HG03575 (cell line): ENCODE results near the gene PTDSS2.
"Not testable (repeated sequence)": the region's sequence is repeated elsewhere in the genome, so short reads cannot be mapped to it uniquely, and the experiment has no call there.

Experiments used
- ATAC-seq: cut with Tn5 transposase; IDR thresholded peaks from one replicate; pipeline ENCODE4 v1.9.1; 2021; ENCODE audit not compliant: unreplicated experiment, insufficient number of reproducible peaks, low FRiP score; ENCODE audit errors: extremely low read depth

Gene PTDSS2

GRCh38 chr11:515131-515530 lies 65.1 kb downstream of the PTDSS2 start:
- no peak for ATAC-seq

DNA sequence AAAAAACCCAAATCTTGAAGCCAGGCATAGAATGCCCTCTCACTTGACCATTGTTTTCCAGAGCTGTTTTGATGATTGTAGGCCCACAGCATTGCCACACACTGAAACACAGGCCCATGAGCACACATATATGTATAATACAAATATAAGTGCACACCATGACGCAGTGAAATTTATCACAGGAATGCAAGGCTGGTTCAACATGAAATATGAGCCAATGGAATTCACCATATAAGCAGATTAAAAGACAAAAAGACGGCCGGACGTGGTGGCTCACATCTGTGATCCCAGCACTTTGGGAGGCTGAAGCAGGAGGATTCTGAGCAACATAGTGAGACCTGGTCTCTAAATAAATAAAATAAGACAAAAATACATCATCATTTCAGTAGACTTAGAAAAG lies 66.3 kb downstream of the PTDSS2 start:
- ATAC-seq, result no peak

DNA sequence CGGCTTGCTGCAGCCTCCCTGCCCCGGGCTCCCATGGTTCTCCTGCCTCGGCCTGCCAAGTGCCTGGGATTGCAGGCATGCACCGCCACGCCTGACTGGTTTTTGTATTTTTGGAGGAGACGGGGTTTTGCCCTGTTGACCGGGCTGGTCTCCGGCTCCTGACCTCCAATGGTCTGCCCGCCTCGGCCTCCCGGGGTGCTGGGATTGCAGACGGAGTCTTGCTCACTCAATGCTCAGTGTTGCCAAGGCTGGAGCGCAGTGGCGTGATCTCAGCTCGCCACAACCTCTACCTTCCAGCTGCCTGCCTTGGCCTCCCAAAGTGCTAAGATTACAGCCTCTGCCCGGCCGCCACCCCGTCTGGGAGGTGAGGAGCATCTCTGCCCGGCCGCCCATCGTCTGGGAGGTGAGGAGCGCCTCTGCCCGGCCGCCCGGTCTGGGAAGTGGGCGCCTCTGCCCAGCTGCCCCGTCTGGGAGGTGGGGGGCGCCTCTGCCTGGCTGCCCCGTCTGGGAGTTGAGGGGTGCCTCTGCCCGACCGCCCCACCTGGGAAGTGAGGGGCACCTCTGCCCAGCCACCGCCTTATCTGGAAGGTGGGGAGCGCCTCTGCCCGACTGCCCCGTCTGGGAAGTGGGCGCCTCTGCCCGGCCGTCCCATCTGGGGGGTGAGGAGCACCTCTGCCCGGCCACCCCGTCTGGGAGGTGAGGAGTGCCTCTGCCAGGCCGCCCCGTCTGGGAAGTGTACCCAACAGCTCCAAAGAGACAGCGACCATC lies 67.0 kb downstream of the PTDSS2 start:
- not testable (repeated sequence) for ATAC-seq

- no peak for ATAC-seq
Observed at GRCh38 chr11:518463-519202, 68.6 kb downstream of the PTDSS2 start.

DNA sequence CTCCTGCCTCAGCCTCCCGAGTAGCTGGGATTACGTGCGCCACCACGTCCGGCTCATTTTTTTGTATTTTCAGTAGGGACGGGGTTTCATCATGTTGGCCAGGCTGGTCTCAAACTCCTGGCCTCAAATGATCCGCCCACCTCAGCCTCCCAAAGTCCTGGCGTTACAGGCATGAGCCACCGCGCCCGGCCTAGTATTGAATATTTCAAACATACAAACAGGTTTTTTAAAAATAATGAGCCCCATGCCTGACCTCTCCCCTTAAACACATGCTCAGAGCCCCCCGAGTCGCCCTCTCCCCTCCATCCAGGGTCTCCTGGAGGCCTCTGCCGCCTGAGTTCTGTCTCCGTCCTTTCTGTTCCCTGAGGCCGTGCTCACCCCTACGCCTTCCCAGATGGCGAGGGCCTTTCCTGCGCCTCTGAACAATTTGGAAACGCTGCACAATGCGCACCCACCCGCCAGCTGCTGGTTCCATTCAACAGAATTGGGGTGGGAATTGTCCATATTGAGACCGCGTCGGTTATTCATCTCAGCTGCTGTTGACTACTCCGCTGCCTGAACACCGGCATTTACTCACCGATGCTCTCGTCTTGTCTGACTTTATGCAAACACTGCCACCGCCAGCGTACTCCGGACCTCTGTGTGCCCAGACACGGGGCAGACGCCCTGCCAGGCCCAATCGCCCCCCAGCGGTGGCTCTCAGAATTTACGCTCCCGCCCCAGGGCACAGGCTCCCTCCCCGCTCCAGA lies 70.5 kb downstream of the PTDSS2 start:
- no peak for ATAC-seq

DNA sequence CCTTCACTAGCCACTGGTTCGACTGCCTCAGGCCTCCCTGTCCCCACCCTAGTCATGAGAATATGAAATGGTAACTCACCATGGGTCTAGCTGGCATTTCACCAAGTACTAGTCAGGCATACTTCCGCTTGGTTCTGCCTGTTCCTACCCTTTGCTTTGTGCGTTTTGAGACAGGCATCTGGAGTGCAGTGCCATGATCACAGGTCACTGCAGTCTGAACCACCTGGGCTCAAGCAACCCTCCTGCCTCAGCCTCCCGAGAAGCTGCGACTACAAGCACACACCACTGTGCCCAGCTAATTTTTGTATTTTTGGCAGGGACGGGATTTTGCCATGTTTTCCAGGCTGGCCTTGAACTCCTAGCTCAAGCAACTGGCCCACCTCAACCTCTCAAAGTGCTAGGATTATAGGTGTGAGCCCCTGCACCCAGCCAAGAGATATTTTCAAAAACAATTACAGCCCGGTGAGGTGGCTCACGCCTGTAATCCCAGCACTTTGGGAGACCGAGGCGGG lies 71.2 kb downstream of the PTDSS2 start:
- no peak for ATAC-seq

GRCh38 chr11:526192-526591 lies 76.1 kb downstream of the PTDSS2 start:
- no peak for ATAC-seq

DNA sequence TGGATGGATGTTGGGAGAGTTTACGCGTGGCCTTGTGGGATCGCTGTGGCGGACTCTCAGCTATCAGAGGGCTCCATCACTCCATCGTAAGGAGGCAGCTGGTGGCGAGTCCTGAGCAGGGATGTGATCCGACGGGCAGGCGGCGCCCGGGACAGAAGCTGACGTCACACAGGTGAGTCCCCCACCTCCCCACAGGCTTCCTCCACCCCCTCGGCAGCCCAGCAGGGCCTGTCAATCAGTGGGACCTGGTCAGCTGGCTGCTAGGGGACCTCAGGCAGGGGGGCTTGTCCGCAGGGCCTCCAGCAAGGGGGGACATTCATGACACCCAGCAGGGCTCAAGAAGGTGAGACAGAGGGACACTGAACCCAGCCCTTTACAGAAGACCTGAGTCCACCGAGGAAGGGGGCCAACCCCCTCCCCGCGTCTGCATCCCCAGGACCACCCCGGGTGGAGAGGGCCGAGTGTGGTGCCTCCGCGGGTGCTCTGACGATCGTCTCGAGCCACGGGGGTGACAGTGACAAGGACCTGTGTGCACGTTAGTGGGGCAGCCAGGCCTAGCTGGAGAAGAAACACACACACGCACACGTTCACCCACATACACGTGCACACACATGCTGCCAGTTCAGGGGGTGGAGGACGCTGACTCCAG lies 78.2 kb downstream of the PTDSS2 start:
- ATAC-seq, result no peak

- no peak for ATAC-seq
Observed at GRCh38 chr11:528815-529727, 79.0 kb downstream of the PTDSS2 start.

DNA sequence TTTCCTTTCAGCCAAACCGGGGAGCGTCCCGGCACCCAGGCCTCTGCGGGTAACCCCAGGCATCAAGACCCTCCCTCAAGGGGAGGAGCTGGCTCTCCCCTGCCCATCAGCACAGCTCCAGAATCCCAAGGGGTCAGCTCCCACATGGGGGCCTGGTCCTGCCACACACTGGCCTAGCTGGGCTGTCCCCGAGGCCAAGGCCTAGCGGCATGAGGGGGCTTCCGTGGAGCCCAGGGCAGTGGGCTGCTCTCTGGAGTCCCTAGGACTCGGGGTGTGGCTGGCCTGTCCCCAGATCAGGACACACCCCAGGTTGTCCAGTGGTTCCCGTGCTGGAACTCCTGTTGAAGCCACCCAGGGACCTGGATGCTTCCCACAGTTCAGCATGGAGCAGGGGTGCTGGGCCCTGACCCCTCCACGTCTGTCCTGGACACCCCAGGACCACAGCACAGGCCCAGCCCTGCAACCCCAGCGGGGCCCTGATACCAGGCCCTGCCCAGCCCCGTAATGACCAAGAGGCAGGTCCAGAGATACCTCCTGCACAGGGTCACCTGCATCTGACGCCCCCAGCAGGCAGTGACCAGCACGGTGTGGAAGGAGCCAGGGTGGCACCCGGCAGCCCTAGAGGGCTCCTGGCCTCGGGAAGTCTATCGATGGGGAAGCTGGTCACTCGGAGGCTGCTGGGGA lies 79.8 kb downstream of the PTDSS2 start:
- no peak for ATAC-seq

DNA sequence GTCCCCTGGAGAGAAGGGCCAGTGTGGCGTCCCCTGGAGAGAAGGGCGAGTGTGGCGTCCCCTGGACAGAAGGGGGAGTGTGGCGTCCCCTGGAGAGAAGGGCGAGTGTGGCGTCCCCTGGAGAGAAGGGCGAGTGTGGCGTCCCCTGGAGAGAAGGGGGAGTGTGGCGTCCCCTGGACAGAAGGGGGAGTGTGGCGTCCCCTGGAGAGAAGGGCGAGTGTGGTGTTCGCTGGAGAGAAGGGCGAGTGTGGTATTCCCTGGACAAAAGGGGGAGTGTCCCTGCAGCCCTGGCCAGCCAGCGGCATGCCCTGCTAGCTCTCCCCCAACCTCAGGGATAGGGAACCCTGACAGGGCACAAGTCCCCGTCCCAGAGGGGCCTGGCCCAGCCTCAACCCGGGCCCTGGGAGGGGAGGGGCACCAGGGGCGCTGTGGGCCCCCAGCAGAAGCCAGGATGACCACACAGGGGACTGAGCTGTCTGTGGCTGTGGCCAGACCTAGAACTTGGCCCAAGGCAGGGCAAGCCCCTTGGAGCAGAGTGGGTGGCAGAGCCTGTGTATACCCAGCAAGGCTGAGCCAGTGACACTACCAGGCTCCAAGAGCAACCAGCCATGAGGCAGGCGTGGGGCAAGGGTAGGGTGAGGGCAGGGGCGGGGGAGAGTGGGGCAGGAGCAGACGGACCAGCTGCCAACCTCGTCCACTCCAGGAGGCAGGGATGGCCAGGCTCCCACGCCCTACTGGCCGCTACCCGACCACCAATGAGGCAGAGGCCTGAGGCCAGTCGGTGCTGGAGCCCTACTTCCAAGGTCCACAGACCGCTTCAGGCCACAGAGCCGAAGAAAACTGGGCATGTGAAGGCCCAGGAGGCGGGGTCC lies 81.1 kb downstream of the PTDSS2 start:
- ATAC-seq, result no peak

GRCh38 chr11:531919-532526 lies 81.9 kb downstream of the PTDSS2 start:
- ATAC-seq, result no peak

DNA sequence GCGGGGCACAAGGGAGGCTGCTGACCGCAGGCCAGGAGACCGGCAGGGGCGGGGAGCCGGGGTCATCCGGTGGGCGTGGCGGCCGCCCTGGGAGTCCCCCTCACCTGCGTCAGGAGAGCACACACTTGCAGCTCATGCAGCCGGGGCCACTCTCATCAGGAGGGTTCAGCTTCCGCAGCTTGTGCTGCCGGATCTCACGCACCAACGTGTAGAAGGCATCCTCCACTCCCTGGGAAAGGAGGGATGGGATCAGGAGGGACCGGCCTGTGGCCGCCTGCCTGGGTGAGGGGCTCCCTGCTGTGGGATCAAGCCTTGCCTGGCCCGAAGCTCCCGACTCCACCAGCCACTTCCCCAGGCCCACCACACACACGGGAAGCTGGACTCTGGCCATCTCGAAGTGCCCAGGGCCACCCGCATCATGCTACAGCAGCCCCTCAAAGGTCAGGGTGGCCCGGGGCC lies 82.5 kb downstream of the PTDSS2 start:
- ATAC-seq, result no peak

DNA sequence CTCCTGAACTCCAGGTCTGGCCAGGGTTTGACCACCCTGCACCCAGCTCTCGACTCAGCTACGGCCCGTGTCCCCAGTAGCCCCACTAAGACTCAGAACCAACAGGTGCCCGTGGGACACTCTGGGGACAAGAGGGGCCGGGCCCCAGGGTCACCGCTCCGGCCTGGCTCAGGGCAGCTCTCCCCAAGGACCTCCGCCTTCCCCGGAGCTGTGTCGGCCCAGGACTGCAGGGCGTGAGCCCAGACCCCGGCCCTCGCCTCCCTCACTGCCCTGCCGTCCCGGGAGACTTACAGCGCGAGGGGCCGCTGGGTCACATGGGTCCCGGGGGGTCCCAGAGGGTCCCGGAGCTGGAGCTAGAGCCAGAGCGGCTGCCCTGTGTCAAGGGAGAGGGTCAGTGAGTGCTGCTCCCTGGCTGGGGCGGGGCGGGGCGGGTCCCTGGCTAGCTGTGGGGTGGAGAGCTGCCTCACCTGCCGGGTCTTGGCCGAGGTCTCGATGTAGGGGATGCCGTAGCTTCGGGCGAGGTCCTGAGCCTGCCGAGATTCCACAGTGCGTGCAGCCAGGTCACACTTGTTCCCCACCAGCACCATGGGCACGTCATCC lies 83.0 kb downstream of the PTDSS2 start:
- no peak for ATAC-seq

DNA sequence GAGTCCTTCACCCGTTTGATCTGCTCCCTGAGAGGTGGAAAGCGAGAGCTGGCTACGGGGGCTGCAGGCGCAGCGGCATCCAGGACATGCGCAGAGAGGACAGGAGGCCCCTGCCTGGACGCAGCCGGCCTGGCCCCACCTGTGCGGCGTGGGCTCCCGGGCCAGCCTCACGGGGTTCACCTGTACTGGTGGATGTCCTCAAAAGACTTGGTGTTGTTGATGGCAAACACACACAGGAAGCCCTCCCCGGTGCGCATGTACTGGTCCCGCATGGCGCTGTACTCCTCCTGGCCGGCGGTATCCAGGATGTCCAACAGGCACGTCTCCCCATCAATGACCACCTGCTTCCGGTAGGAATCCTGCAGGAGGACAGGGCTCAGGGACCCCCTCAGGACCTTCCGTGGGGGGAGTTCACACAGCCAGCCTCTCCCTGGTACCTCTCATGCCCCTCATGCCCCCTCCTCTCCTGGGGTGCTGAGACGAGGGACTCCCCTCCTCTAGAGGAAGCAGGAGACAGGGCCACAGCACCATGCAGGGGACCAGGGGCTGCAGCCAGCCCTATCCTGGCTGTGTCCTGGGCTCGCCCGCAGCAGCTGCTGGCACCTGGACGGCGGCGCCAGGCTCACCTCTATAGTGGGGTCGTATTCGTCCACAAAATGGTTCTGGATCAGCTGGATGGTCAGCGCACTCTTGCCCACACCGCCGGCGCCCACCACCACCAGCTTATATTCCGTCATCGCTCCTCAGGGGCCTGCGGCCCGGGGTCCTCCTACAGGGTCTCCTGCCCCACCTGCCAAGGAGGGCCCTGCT lies 83.7 kb downstream of the PTDSS2 start:
- no peak for ATAC-seq
